GM12878 (cell line): ENCODE data around the gene NCAM1. TPM values are rescaled to one million over a fixed set of nuclear protein-coding genes. Genes with fewer than 3 reads are reported as not detected.

Source experiments
- BACH1 ChIP-seq: fragments of 450-650 bp; IDR thresholded peaks from 2 replicates; pipeline ENCODE4 v1.6.1; 2017; ENCODE audit warnings: mild to moderate bottlenecking, borderline replicate concordance
- BHLHE40 ChIP-seq, 2 experiments: fragments of 450-650 bp in 1 of 2; IDR thresholded peaks; 2 replicates each; pipeline ENCODE4 v1.6.1; 2011 to 2017; ENCODE audit warnings: low read depth in 2 of 2, borderline replicate concordance in 1 of 2, improper control_type of control experiment in 1 of 2, low read length in 1 of 2, mild to moderate bottlenecking in 1 of 2
- BMI1 ChIP-seq: fragments of 450-650 bp; IDR thresholded peaks from 2 replicates; pipeline ENCODE4 v1.6.1; 2016; ENCODE audit warnings: mild to moderate bottlenecking, moderate library complexity, borderline replicate concordance
- CHD1 ChIP-seq: IDR thresholded peaks from 2 replicates; pipeline ENCODE4 v1.6.1; 2012; ENCODE audit warnings: low read depth, low read length, improper control_type of control experiment
- HDAC6 ChIP-seq: fragments of 200-600 bp; sonication (generic); IDR thresholded peaks from one replicate; pipeline ENCODE4 v1.8.0; 2017; ENCODE audit warnings: antibody characterized with exemption; ENCODE audit not compliant: unreplicated experiment
- IKZF2 ChIP-seq, 2 experiments: fragments of 450-650 bp; IDR thresholded peaks; 2 replicates each; pipeline ENCODE4 v1.6.1; 2017; ENCODE audit warnings: mild to moderate bottlenecking in 2 of 2, moderate library complexity in 2 of 2
- IRF4 ChIP-seq: IDR thresholded peaks from 2 replicates; pipeline ENCODE4 v1.6.1; 2011; ENCODE audit warnings: low read depth, low read length
- POLR2AphosphoS5 ChIP-seq: IDR thresholded peaks from 2 replicates; pipeline ENCODE4 v1.6.1; 2011; ENCODE audit warnings: mild to moderate bottlenecking, low read length, inconsistent platforms
- SMARCA5 ChIP-seq: fragments of 450-650 bp; IDR thresholded peaks from 2 replicates; pipeline ENCODE4 v1.6.1; 2017; ENCODE audit warnings: mild to moderate bottlenecking
- SPI1 ChIP-seq: IDR thresholded peaks from 2 replicates; pipeline ENCODE4 v1.6.1; 2011; ENCODE audit warnings: low read depth, mild to moderate bottlenecking, low read length, moderate library complexity, borderline replicate concordance; ENCODE audit not compliant: insufficient read depth
- SUPT20H ChIP-seq: IDR thresholded peaks from 2 replicates; pipeline ENCODE4 v1.6.1; 2011; ENCODE audit warnings: low read depth, mild to moderate bottlenecking, low read length, moderate library complexity, borderline replicate concordance; ENCODE audit not compliant: control insufficient read depth
- polyA plus RNA-seq, 11 experiments: library from polyadenylated mRNA; depleted of rRNA in 4 of 11; unstranded in 6 of 11; stranded (reverse) in 5 of 11; fragments of >200 nt; fragmentation: Nextera tagmentation in 4 of 11; fragmentation: Illumina TruSeq in 1 of 11; extraction: Ambion mirVana in 4 of 11; extraction: Trizol in 1 of 11; gene quantifications; 1 replicate in 1 of 11; 2 replicates in 10 of 11; pipeline versions ENCODE4 v1.2.1 to v1.2.3, GENCODE V29; 2011 to 2016; ENCODE audit warnings: inconsistent platforms in 2 of 11, missing spikeins in 2 of 11, low read depth in 1 of 11
- total RNA-seq, 4 experiments: library from RNA; depleted of rRNA in 3 of 4; stranded (reverse); fragments of >200 nt in 3 of 4; fragmentation: Illumina TruSeq in 1 of 4; extraction: Trizol in 1 of 4; gene quantifications; 2 replicates each; pipeline versions ENCODE4 v1.2.1 to v1.2.3, GENCODE V29; 2013 to 2021
- TF ChIP-seq, protein P1 (sequence below): IDR thresholded peaks from 2 replicates; pipeline ENCODE4 v1.6.1; 2012; ENCODE audit warnings: mild to moderate bottlenecking, low read depth, low read length
- TF ChIP-seq, protein P2 (sequence below): fragments of 450-650 bp; IDR thresholded peaks from 2 replicates; pipeline ENCODE4 v1.6.1; 2016; ENCODE audit warnings: mild to moderate bottlenecking, moderate library complexity, borderline replicate concordance

NCAM1 gene
- total and polyA plus RNA-seq, 10 of the 15 experiments (the other 5 are each of a cell fraction or from before 2014, with no cell fraction given), result 0.10 to 0.23 (median 0.11) TPM; not detected in 7

DNA sequence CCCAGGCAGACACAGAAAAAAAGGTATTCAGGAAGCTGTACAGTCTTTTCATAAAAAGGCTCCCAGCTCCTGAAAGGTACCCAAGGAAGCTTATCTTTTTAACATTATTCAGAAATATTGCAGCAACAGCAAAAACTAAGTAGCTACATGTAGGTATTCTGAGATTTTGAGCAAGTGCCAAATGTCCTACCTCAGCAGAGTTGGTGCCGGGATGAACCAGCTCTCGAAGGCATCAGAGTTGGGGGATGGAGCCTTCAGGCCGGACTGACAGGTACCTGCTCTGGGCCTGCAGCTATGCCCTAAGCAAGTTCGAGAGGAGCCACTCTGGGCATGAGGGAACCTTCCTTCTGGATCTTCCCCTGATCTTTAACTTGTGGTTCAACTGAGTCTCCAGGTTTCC is 276.0 kb downstream of the NCAM1 start (continued):
- TF ChIP-seq, protein P1, sequence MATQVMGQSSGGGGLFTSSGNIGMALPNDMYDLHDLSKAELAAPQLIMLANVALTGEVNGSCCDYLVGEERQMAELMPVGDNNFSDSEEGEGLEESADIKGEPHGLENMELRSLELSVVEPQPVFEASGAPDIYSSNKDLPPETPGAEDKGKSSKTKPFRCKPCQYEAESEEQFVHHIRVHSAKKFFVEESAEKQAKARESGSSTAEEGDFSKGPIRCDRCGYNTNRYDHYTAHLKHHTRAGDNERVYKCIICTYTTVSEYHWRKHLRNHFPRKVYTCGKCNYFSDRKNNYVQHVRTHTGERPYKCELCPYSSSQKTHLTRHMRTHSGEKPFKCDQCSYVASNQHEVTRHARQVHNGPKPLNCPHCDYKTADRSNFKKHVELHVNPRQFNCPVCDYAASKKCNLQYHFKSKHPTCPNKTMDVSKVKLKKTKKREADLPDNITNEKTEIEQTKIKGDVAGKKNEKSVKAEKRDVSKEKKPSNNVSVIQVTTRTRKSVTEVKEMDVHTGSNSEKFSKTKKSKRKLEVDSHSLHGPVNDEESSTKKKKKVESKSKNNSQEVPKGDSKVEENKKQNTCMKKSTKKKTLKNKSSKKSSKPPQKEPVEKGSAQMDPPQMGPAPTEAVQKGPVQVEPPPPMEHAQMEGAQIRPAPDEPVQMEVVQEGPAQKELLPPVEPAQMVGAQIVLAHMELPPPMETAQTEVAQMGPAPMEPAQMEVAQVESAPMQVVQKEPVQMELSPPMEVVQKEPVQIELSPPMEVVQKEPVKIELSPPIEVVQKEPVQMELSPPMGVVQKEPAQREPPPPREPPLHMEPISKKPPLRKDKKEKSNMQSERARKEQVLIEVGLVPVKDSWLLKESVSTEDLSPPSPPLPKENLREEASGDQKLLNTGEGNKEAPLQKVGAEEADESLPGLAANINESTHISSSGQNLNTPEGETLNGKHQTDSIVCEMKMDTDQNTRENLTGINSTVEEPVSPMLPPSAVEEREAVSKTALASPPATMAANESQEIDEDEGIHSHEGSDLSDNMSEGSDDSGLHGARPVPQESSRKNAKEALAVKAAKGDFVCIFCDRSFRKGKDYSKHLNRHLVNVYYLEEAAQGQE, result no peak
- TF ChIP-seq BHLHE40 (IDR thresholded peaks at IDR 0.05; ENCODE audit: borderline replicate concordance in 1 of 2, low read depth in 2 of 2, low read length in 1 of 2) (no peak), BMI1 (no peak), CHD1 (no peak), SPI1 (no peak), BACH1 (no peak), IRF4 (no peak), SMARCA5 (no peak), IKZF2 (IDR thresholded peaks at IDR 0.05) (no peak), HDAC6 (no peak), SUPT20H (no peak), POLR2AphosphoS5 (no peak)
- TF ChIP-seq, protein P2, sequence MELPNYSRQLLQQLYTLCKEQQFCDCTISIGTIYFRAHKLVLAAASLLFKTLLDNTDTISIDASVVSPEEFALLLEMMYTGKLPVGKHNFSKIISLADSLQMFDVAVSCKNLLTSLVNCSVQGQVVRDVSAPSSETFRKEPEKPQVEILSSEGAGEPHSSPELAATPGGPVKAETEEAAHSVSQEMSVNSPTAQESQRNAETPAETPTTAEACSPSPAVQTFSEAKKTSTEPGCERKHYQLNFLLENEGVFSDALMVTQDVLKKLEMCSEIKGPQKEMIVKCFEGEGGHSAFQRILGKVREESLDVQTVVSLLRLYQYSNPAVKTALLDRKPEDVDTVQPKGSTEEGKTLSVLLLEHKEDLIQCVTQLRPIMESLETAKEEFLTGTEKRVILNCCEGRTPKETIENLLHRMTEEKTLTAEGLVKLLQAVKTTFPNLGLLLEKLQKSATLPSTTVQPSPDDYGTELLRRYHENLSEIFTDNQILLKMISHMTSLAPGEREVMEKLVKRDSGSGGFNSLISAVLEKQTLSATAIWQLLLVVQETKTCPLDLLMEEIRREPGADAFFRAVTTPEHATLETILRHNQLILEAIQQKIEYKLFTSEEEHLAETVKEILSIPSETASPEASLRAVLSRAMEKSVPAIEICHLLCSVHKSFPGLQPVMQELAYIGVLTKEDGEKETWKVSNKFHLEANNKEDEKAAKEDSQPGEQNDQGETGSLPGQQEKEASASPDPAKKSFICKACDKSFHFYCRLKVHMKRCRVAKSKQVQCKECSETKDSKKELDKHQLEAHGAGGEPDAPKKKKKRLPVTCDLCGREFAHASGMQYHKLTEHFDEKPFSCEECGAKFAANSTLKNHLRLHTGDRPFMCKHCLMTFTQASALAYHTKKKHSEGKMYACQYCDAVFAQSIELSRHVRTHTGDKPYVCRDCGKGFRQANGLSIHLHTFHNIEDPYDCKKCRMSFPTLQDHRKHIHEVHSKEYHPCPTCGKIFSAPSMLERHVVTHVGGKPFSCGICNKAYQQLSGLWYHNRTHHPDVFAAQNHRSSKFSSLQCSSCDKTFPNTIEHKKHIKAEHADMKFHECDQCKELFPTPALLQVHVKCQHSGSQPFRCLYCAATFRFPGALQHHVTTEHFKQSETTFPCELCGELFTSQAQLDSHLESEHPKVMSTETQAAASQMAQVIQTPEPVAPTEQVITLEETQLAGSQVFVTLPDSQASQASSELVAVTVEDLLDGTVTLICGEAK, result no peak
